ENCODE measurements around the gene MIS12. TPM values are rescaled to one million over a fixed set of nuclear protein-coding genes. Genes with fewer than 3 reads are reported as not detected.

The MIS12 gene
- total and polyA plus RNA-seq, 2 of the 4 experiments (the other 2 are of a cell fraction) = 7.5 to 11.7 TPM

DNA sequence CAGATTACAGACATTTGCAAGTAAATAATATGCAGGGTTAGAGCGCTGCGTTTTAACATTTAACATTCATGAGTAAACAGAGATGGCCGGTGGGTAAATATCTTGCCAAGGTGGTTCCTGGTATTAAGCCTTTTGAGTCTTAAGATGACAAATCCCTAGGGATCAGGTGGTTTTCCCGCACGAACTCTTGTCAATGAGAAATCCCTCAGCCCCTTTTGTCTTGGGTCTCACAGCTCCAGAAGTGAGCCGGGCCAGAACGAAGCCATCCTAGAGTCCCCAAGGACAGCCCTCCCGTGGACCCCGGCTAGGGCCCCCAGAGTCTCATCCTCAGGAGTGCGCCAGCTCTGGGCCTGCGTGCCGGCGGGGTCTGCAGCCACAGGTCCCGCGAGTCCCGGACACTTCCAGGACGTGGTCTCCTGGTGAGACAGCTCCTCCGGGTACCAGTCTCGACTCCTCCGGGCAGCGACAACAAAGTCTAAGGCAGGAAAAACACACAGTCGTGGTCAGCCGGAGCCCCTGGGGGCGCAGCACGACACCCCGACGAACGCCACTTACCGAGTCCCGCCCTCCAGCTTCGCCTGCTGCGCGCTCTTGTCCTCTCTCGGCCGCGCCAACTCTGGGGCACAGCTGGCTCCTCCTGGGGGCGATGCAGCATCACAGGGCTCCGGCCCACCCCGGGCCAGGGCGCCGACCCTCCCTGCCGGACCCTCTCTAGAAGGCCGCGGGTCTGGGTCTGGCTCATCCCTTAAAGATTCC, 13.3 kb downstream of the MIS12 start:
- H2AK9ac ChIP-seq (replicated peaks; ENCODE audit: low read depth, low read length, poor library complexity) = peak overlapping the region; percentile 96
- peaks cover 9 to 20% of the 10 kb centered on the region in 2 experiments for H3K79me1 ChIP-seq (ENCODE audit: low read depth in 1 of 2, low read length in 2 of 2)
- in situ Hi-C loops (cut with MboI; ENCODE audit: low sequenced_read_pairs) (no loop called here), dilution Hi-C loops (cut with HindIII; ENCODE audit: low sequenced_read_pairs, unreplicated experiment) (no loop called here), intact Hi-C loops (cut with micrococcal nuclease) (loop anchor here (2.0 kb wide), 2 partner anchors 31 to 85 kb away; partner anchors contain the start of genes DHX33 and NLRP1)
- H3K36me3 ChIP-seq (ENCODE audit: control insufficient read depth, insufficient read depth, low read length) = peaks cover 1% of the 10 kb centered on the region; the same call in 1 of the 2 replicates
- H4K5ac ChIP-seq (ENCODE audit: low read depth, low read length) = no peak overlapping the region
- peak overlapping the region; percentile 83 for H3K4ac ChIP-seq (ENCODE audit: low read depth, low read length)
- POLR2A ChIA-PET (ENCODE audit: unreplicated experiment) = no interaction called here
- no peaks in the 10 kb centered on the region for H4K20me1 ChIP-seq (ENCODE audit: insufficient read depth, low read length)
- H3K23ac ChIP-seq (ENCODE audit: low read depth, low read length) = peak overlapping the region; percentile 93
- H3K14ac ChIP-seq (replicated peaks; ENCODE audit: low read depth, low read length) = peak overlapping the region; percentile 52
- peak; percentile 22 for ATAC-seq (ENCODE audit: low read depth)
- peaks cover 4% of the 10 kb centered on the region; the same call in 1 of the 2 replicates for H3K4me1 ChIP-seq (ENCODE audit: control insufficient read depth, insufficient read depth, low read length)
- no peak for DNase-seq
- no peak overlapping the region for H2BK20ac ChIP-seq (ENCODE audit: low read depth, low read length)
- H2BK15ac ChIP-seq (ENCODE audit: low read depth, low read length) = no peak overlapping the region
- peak overlapping the region; percentile 91 for H3K4me3 ChIP-seq (ENCODE audit: insufficient read depth, low read depth, low read length)
- BruUV-seq (replicated peaks) = no TSS peak
- peaks cover 3% of the 10 kb centered on the region for H3K9me1 ChIP-seq (ENCODE audit: insufficient read depth, low read length)
- H2BK120ac ChIP-seq (ENCODE audit: low read depth, low read length) = peak overlapping the region; percentile 38; the same call in 1 of the 2 replicates
- no peak for TF ChIP-seq MAFK (IDR thresholded peaks at IDR 0.05; ENCODE audit: low read depth, low read length)
- TF ChIP-seq RAD21 (IDR thresholded peaks at IDR 0.05; ENCODE audit: low read length) = 0 out of 2 replicates have a peak, but pooled peaks have one; percentile 5
- TF ChIP-seq, protein P1, sequence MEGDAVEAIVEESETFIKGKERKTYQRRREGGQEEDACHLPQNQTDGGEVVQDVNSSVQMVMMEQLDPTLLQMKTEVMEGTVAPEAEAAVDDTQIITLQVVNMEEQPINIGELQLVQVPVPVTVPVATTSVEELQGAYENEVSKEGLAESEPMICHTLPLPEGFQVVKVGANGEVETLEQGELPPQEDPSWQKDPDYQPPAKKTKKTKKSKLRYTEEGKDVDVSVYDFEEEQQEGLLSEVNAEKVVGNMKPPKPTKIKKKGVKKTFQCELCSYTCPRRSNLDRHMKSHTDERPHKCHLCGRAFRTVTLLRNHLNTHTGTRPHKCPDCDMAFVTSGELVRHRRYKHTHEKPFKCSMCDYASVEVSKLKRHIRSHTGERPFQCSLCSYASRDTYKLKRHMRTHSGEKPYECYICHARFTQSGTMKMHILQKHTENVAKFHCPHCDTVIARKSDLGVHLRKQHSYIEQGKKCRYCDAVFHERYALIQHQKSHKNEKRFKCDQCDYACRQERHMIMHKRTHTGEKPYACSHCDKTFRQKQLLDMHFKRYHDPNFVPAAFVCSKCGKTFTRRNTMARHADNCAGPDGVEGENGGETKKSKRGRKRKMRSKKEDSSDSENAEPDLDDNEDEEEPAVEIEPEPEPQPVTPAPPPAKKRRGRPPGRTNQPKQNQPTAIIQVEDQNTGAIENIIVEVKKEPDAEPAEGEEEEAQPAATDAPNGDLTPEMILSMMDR (conservative IDR thresholded peaks at IDR 0.05; ENCODE audit: low read depth, low read length) = peak; percentile 17; the same call in 1 of the 2 replicates
- TF ChIP-seq BHLHE40 (IDR thresholded peaks at IDR 0.05; ENCODE audit: low read depth, low read length) = no peak
- no peak for TF ChIP-seq CHD1 (IDR thresholded peaks at IDR 0.05; ENCODE audit: low read depth, low read length)
- TF ChIP-seq, protein P2, sequence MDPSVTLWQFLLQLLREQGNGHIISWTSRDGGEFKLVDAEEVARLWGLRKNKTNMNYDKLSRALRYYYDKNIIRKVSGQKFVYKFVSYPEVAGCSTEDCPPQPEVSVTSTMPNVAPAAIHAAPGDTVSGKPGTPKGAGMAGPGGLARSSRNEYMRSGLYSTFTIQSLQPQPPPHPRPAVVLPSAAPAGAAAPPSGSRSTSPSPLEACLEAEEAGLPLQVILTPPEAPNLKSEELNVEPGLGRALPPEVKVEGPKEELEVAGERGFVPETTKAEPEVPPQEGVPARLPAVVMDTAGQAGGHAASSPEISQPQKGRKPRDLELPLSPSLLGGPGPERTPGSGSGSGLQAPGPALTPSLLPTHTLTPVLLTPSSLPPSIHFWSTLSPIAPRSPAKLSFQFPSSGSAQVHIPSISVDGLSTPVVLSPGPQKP (IDR thresholded peaks at IDR 0.05; ENCODE audit: borderline replicate concordance, low read depth, low read length) = no peak
- TF ChIP-seq NFE2L2 (IDR thresholded peaks at IDR 0.05; ENCODE audit: low read depth, low read length) = no peak
- TF ChIP-seq CEBPB (IDR thresholded peaks at IDR 0.05; ENCODE audit: low read depth, low read length) = no peak
- no peaks in the 10 kb centered on the region for H3K27me3 ChIP-seq (ENCODE audit: control insufficient read depth, insufficient read depth, low read length)
- H3K9me3 ChIP-seq (ENCODE audit: control insufficient read depth, insufficient read depth, low read length) = no peaks in the 10 kb centered on the region
- H3K27ac ChIP-seq (ENCODE audit: insufficient read depth, low read length) = peak overlapping the region; percentile 77
- CTCF ChIA-PET = interaction anchor here (0.8 to 1.5 kb wide), 6 partner anchors 14 to 70 kb away, joined by 3 to 4 read pairs (median 3); no protein-coding TSS in a partner anchor
- H3K9ac ChIP-seq (ENCODE audit: low read depth, low read length) = peak overlapping the region; percentile 81
- H4K91ac ChIP-seq (ENCODE audit: insufficient read depth, low read depth, low read length) = peak overlapping the region; percentile 36
- no peak overlapping the region for H3K18ac ChIP-seq (ENCODE audit: low read depth, low read length)
- H2BK5ac ChIP-seq (ENCODE audit: low read depth, low read length, poor library complexity, severe bottlenecking) = peak overlapping the region; percentile 55
- H2AK5ac ChIP-seq (ENCODE audit: low read depth, low read length) = 0 out of 2 replicates have a peak overlapping the region, but pooled peaks have one; percentile 34
- H2AFZ ChIP-seq (replicated peaks; ENCODE audit: low read length, poor library complexity) = peak overlapping the region; percentile 90
- peak overlapping the region in 1 of 2 experiments; percentile 71; a peak in 1 of 4 replicates for H4K8ac ChIP-seq (ENCODE audit: low read depth in 2 of 2, low read length in 2 of 2)
- H3K4me2 ChIP-seq (ENCODE audit: low read depth, low read length) = peak overlapping the region; percentile 87
- 5% methylated on average over 26 of the region's 44 CpGs; no CpG with 5 or more reads in 1 of the 2 experiments for WGBS, 2 experiments (ENCODE audit: extremely low coverage in 2 of 2, insufficient read length in 1 of 2)
- peak overlapping the region; percentile 77; the same call in 1 of the 2 replicates for H3K56ac ChIP-seq (ENCODE audit: extremely low read depth, insufficient read depth, low read length)

Measured in IMR-90 (cell line).